ENCODE results near the gene FGD1.

GRCh38 chrX:54442790-54443189 is 53.2 kb downstream of the FGD1 start:
- TF ChIP-seq POLR2AphosphoS5 (IDR thresholded peaks at IDR 0.05) (no peak), CTCF (IDR thresholded peaks at IDR 0.05) (no peak), EP300 (IDR thresholded peaks at IDR 0.05) (no peak)
